SK-N-SH treated with all-trans-retinoic acid at 6 μM for 48 hours (cell line): ENCODE data around the gene SLC5A6.

Experiments used
- CREB5 ChIP-seq: fragments of 250-450 bp; sonication (Bioruptor Pico); IDR thresholded peaks from 2 replicates; pipeline ENCODE4 v1.5.1; 2020; ENCODE audit warnings: low read depth, mild to moderate bottlenecking, moderate library complexity
- ISL1 ChIP-seq: fragments of 250-450 bp; sonication (Bioruptor Pico); IDR thresholded peaks from 2 replicates; pipeline ENCODE4 v2.1.2; 2022; ENCODE audit warnings: mild to moderate bottlenecking, moderate library complexity
- SNAI2 ChIP-seq: fragments of 250-450 bp; sonication (Bioruptor Pico); IDR thresholded peaks from 2 replicates; pipeline ENCODE4 v1.5.0; 2020; ENCODE audit warnings: mild to moderate bottlenecking, moderate library complexity
- TCF4 ChIP-seq: fragments of 250-450 bp; sonication (Bioruptor Pico); IDR thresholded peaks from 2 replicates; pipeline ENCODE4 v1.8.0; 2021; ENCODE audit warnings: mild to moderate bottlenecking, moderate library complexity, borderline replicate concordance
- ZFP30 ChIP-seq: fragments of 450-650 bp; formaldehyde crosslinking; IDR thresholded peaks from 2 replicates; pipeline ENCODE4 v1.5.0; 2022; ENCODE audit warnings: mild to moderate bottlenecking, moderate library complexity
- ZNF70 ChIP-seq: fragments of 450-650 bp; formaldehyde crosslinking; IDR thresholded peaks from 2 replicates; pipeline ENCODE4 v1.5.0; 2020; ENCODE audit warnings: mild to moderate bottlenecking, moderate library complexity
- TF ChIP-seq, protein P1 (sequence below): fragments of 250-450 bp; sonication (Bioruptor Pico); IDR thresholded peaks from 2 replicates; pipeline ENCODE4 v1.8.0; 2020; ENCODE audit warnings: mild to moderate bottlenecking, moderate library complexity, borderline replicate concordance

- TF ChIP-seq ZNF70 (CRISPR knock-in tag) (no peak), TCF4 (CRISPR knock-in tag) (no peak), ZFP30 (no peak), ISL1 (CRISPR knock-in tag) (no peak), SNAI2 (CRISPR knock-in tag) (no peak), CREB5 (CRISPR knock-in tag) (no peak)
- TF ChIP-seq, protein P1, sequence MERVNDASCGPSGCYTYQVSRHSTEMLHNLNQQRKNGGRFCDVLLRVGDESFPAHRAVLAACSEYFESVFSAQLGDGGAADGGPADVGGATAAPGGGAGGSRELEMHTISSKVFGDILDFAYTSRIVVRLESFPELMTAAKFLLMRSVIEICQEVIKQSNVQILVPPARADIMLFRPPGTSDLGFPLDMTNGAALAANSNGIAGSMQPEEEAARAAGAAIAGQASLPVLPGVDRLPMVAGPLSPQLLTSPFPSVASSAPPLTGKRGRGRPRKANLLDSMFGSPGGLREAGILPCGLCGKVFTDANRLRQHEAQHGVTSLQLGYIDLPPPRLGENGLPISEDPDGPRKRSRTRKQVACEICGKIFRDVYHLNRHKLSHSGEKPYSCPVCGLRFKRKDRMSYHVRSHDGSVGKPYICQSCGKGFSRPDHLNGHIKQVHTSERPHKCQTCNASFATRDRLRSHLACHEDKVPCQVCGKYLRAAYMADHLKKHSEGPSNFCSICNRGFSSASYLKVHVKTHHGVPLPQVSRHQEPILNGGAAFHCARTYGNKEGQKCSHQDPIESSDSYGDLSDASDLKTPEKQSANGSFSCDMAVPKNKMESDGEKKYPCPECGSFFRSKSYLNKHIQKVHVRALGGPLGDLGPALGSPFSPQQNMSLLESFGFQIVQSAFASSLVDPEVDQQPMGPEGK (CRISPR knock-in tag): no peak
Measured at GRCh38 chr2:27209621-27210401, 2.3 kb downstream of the SLC5A6 start.
